Neural progenitor cell (in vitro differentiated cells): ENCODE data around the gene CGB2. TPM values are rescaled to one million over a fixed set of nuclear protein-coding genes. Genes with fewer than 3 reads are reported as not detected.
A peak's percentile ranks its signal among the peaks of the same experiment; 100 is the strongest.
"Not testable (repeated sequence)": the region's sequence is repeated elsewhere in the genome, so short reads cannot be mapped to it uniquely, and the experiment has no call there.

Experiments used
- DNase-seq: peaks from one replicate; pipeline ENCODE4 v3.0.0-alpha.2; 2016; ENCODE audit warnings: low spot score
- H2AFZ ChIP-seq: fragments of 200-600 bp; sonication (generic); replicated peaks from 2 replicates; pipeline ENCODE4 v1.6.1; 2016; ENCODE audit warnings: antibody characterized with exemption
- H3F3A ChIP-seq: fragments of 200-600 bp; sonication (generic); 2 replicates; pipeline ENCODE4 v1.6.1; 2016; ENCODE audit warnings: antibody characterized with exemption, low read depth
- H3K27ac ChIP-seq: fragments of 200-600 bp; sonication (generic); 2 replicates; pipeline ENCODE4 v1.5.1; 2016; ENCODE audit warnings: mild to moderate bottlenecking
- H3K27me3 ChIP-seq: fragments of 200-600 bp; sonication (generic); 2 replicates; pipeline ENCODE4 v1.6.1; 2016; ENCODE audit warnings: mild to moderate bottlenecking, moderate library complexity
- H3K36me3 ChIP-seq: fragments of 200-600 bp; sonication (generic); 2 replicates; pipeline ENCODE4 v1.5.1; 2016
- H3K4me1 ChIP-seq: fragments of 200-600 bp; sonication (generic); 2 replicates; pipeline ENCODE4 v1.6.1; 2016; ENCODE audit warnings: mixed run types
- H3K4me2 ChIP-seq: fragments of 200-600 bp; sonication (generic); 2 replicates; pipeline ENCODE4 v1.6.1; 2016
- H3K4me3 ChIP-seq: fragments of 200-600 bp; sonication (generic); 2 replicates; pipeline ENCODE4 v1.5.1; 2016
- H3K79me2 ChIP-seq: fragments of 200-600 bp; sonication (generic); 2 replicates; pipeline ENCODE4 v1.6.1; 2016; ENCODE audit warnings: low read depth
- H3K9ac ChIP-seq: fragments of 200-600 bp; sonication (generic); 2 replicates; pipeline ENCODE4 v1.6.1; 2016
- H3K9me3 ChIP-seq: fragments of 200-600 bp; sonication (generic); 2 replicates; pipeline ENCODE4 v1.5.1; 2016; ENCODE audit warnings: low read depth
- H4K20me1 ChIP-seq: fragments of 200-600 bp; sonication (generic); 2 replicates; pipeline ENCODE4 v1.6.1; 2016; ENCODE audit warnings: low read depth
- H3K27ac Mint-ChIP-seq: 3 replicates; pipeline ENCODE4 v1.8.0; 2021; ENCODE audit warnings: mixed read lengths
- H3K27me3 Mint-ChIP-seq: 2 replicates; pipeline ENCODE4 v1.8.0; 2022; ENCODE audit warnings: low read depth, mild to moderate bottlenecking, inconsistent platforms, moderate library complexity, mixed read lengths; ENCODE audit not compliant: insufficient read depth
- H3K36me3 Mint-ChIP-seq: 3 replicates; pipeline ENCODE4 v1.8.0; 2021; ENCODE audit warnings: mixed read lengths
- H3K4me1 Mint-ChIP-seq: 3 replicates; pipeline ENCODE4 v1.8.0; 2021; ENCODE audit warnings: mixed read lengths
- H3K4me3 Mint-ChIP-seq: 3 replicates; pipeline ENCODE4 v1.8.0; 2021; ENCODE audit warnings: mild to moderate bottlenecking, moderate library complexity, mixed read lengths
- H3K9me3 Mint-ChIP-seq: 3 replicates; pipeline ENCODE4 v1.8.0; 2020; ENCODE audit warnings: mixed read lengths
- CTCF ChIP-seq: fragments of 200-600 bp; sonication (generic); IDR thresholded peaks from 2 replicates; pipeline ENCODE4 v1.5.1; 2017; ENCODE audit warnings: antibody characterized with exemption, mild to moderate bottlenecking
- EZH2 ChIP-seq: fragments of 200-600 bp; sonication (generic); IDR thresholded peaks from 2 replicates; pipeline ENCODE4 v1.6.1; 2017; ENCODE audit warnings: antibody characterized with exemption, mild to moderate bottlenecking, moderate library complexity
- EZH2phosphoT487 ChIP-seq: fragments of 200-600 bp; sonication (generic); IDR thresholded peaks from 2 replicates; pipeline ENCODE4 v1.6.1; 2017; ENCODE audit warnings: antibody characterized with exemption
- total RNA-seq: library from RNA; depleted of rRNA; stranded (reverse); fragments of >200 nt; gene quantifications from 2 replicates; pipeline ENCODE4 v1.2.3, GENCODE V29; 2015; ENCODE audit warnings: low replicate concordance

Gene CGB2
- total RNA-seq, 1 donor from 2014 or later, result not detected

DNA sequence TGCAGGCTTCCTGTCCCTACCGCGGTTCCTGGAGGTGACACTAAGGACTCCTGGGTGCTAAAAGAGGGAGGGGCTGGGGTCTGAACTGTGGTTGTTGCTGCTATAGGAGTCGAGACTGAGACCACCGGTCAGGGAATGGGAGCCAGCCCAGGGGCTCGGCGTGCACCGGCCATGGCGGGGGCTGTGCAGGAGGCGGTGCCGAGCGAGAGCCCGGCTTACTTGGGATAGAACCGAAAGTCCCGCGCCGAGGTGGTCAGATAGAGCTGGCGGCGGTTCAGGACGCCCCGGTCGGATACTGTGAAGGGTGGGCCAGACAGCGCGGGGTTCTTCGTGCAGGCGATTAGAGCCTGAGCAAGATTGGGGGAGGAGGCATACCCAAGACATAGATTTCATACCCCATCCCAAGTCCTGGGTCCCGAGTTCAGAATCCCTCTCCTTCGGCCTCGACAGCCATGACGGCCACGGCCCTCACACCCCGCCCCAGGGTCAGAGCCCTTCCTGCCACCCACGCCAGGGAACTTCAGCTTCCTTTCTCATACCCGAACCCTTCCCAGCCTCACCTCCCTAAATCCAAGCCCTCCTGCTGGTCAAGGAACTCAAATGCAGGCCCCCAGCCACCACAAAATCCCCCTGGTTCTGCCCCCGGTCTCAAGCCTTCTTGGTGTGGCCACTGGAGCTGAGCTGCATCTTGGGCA is 25.4 kb downstream of the CGB2 start:
- not testable (repeated sequence) for H3K9me3 Mint-ChIP-seq, H3K36me3 ChIP-seq, H3K36me3 Mint-ChIP-seq, H3K27ac Mint-ChIP-seq, DNase-seq, H3K9ac ChIP-seq, H4K20me1 ChIP-seq, H3K9me3 ChIP-seq, H3K27ac ChIP-seq, H3F3A ChIP-seq, H3K79me2 ChIP-seq
- TF ChIP-seq EZH2 (peak; percentile 91), EZH2phosphoT487 (peak; percentile 65)
- peak overlapping the region; percentile 75 for H2AFZ ChIP-seq
- peaks cover 22% of the 10 kb centered on the region for H3K4me1 Mint-ChIP-seq
- peaks cover 13% of the 10 kb centered on the region for H3K4me1 ChIP-seq
- H3K27me3 Mint-ChIP-seq, result peaks cover 42% of the 10 kb centered on the region
- H3K27me3 ChIP-seq, result peaks cover 65% of the 10 kb centered on the region
- H3K4me3 ChIP-seq, result peak overlapping the region; percentile 48
- H3K4me2 ChIP-seq, result peak overlapping the region; percentile 76
- H3K4me3 Mint-ChIP-seq, result peak overlapping the region; percentile 78

GRCh38 chr19:49057636-49058234 is 26.0 kb downstream of the CGB2 start, which contains the start of gene CGB7:
Gene CGB7, minus strand, starts transcription at chr19:49057749. Its CDS starts 2,374 bp downstream, at chr19:49055375.
- Histone ChIP-seq H3K4me1 (peaks cover 13% of the 10 kb centered on the region), H4K20me1 (peaks cover 5% of the 10 kb centered on the region), H2AFZ (peak within 1 kb of the TSS; percentile 75), H3F3A (no peaks in the 10 kb centered on the region), H3K9me3 (no peaks in the 10 kb centered on the region), H3K36me3 (no peaks in the 10 kb centered on the region), H3K4me2 (peak within 1 kb of the TSS; percentile 76), H3K27ac (no peak within 1 kb of the TSS), H3K4me3 (peak within 1 kb of the TSS; percentile 48), H3K79me2 (no peaks in the 10 kb centered on the region), H3K9ac (no peak within 1 kb of the TSS), H3K27me3 (peaks cover 65% of the 10 kb centered on the region)
- peaks cover 22% of the 10 kb centered on the region for H3K4me1 Mint-ChIP-seq
- TF ChIP-seq EZH2, result no peak
- no peak for TF ChIP-seq CTCF
- no peak for TF ChIP-seq EZH2phosphoT487
- H3K36me3 Mint-ChIP-seq, result no peaks in the 10 kb centered on the region
- H3K9me3 Mint-ChIP-seq, result no peaks in the 10 kb centered on the region
- no peak within 1 kb of the TSS for H3K27ac Mint-ChIP-seq
- peak within 1 kb of the TSS; percentile 78 for H3K4me3 Mint-ChIP-seq
- H3K27me3 Mint-ChIP-seq, result peaks cover 44% of the 10 kb centered on the region
- peak; percentile 87 for DNase-seq

DNA sequence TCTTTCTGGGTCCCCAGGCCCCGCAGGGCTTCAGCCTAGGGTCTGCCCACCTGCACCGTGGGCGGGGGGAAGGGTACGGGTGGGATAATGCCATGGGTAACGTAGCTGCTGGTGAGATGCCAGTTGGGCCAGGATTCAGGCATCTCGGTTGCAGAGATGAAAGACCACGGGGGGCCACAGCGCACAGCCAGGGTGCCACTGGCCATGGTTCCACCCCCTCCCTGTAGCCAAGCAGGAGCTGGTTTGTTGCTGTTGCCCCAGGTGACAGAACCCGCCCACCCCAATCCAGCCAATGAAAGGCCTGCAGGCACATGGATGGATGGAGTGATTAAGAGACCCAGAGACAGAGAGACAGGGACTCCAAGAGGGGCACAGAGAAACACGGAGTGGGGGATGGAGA is 26.9 kb downstream of the CGB2 start:
- H3K9me3 Mint-ChIP-seq, result no peaks in the 10 kb centered on the region
- DNase-seq, result peak; percentile 29
- H3K27ac Mint-ChIP-seq, result no peak overlapping the region
- Histone ChIP-seq H3K79me2 (no peaks in the 10 kb centered on the region), H2AFZ (no peak overlapping the region), H3K4me1 (peaks cover 13% of the 10 kb centered on the region), H3K4me2 (no peak overlapping the region), H3K9me3 (no peaks in the 10 kb centered on the region), H3K27me3 (peaks cover 73% of the 10 kb centered on the region), H3K27ac (no peak overlapping the region), H3K9ac (no peak overlapping the region), H3K36me3 (no peaks in the 10 kb centered on the region), H3F3A (peaks cover 5% of the 10 kb centered on the region), H4K20me1 (peaks cover 5% of the 10 kb centered on the region), H3K4me3 (no peak overlapping the region)
- TF ChIP-seq CTCF, result no peak
- no peaks in the 10 kb centered on the region for H3K36me3 Mint-ChIP-seq
- H3K27me3 Mint-ChIP-seq, result peaks cover 44% of the 10 kb centered on the region
- H3K4me1 Mint-ChIP-seq, result peaks cover 26% of the 10 kb centered on the region
- no peak overlapping the region for H3K4me3 Mint-ChIP-seq

GRCh38 chr19:49059053-49059452 is 27.4 kb downstream of the CGB2 start:
- H3K27ac Mint-ChIP-seq, result no peak overlapping the region
- Histone ChIP-seq H4K20me1 (peaks cover 5% of the 10 kb centered on the region), H3K27ac (no peak overlapping the region), H3K9ac (no peak overlapping the region), H3K4me1 (peaks cover 14% of the 10 kb centered on the region), H3K4me2 (no peak overlapping the region), H3F3A (peaks cover 9% of the 10 kb centered on the region), H3K9me3 (no peaks in the 10 kb centered on the region), H3K27me3 (peaks cover 77% of the 10 kb centered on the region), H3K79me2 (no peaks in the 10 kb centered on the region), H2AFZ (no peak overlapping the region), H3K36me3 (no peaks in the 10 kb centered on the region), H3K4me3 (no peak overlapping the region)
- no peak for DNase-seq
- H3K27me3 Mint-ChIP-seq, result peaks cover 41% of the 10 kb centered on the region
- no peaks in the 10 kb centered on the region for H3K9me3 Mint-ChIP-seq
- H3K4me3 Mint-ChIP-seq, result peak overlapping the region; percentile 46
- peaks cover 26% of the 10 kb centered on the region for H3K4me1 Mint-ChIP-seq
- H3K36me3 Mint-ChIP-seq, result no peaks in the 10 kb centered on the region
- TF ChIP-seq EZH2phosphoT487, result no peak
- TF ChIP-seq CTCF, result no peak
- TF ChIP-seq EZH2, result no peak
